Heart left ventricle (tissue), 16 donors: Measurements from ENCODE around the gene DCT. TPM values are rescaled to one million over a fixed set of nuclear protein-coding genes. Genes with fewer than 3 reads are reported as not detected.
"Not testable (repeated sequence)": the region's sequence is repeated elsewhere in the genome, so short reads cannot be mapped to it uniquely, and the experiment has no call there.

Experiments used
- ATAC-seq, 4 donors: fragments of 200-7000 bp; cut with Tn5 transposase; one replicate each; pipeline ENCODE4 v1.9.1; 2020 to 2022; ENCODE audit warnings: moderate library complexity in 4 of 4, mild to moderate bottlenecking in 3 of 4, moderate number of reproducible peaks in 1 of 4
- DNase-seq, 5 donors: peaks; one replicate each; pipeline ENCODE4 v3.0.0-alpha.2; 2020
- H3K27ac ChIP-seq, 12 donors: fragments of 200-600 bp; sonication (generic) in 4 of 12; one replicate each; pipeline versions ENCODE4 v1.5.0 to v1.8.0; 2016 to 2022; ENCODE audit warnings: mild to moderate bottlenecking in 2 of 12
- H3K27me3 ChIP-seq, 9 donors: fragments of 200-600 bp; sonication (generic) in 2 of 9; one replicate each; pipeline versions ENCODE4 v1.5.1 to v1.8.0; 2016 to 2022; ENCODE audit warnings: mild to moderate bottlenecking in 3 of 9
- H3K36me3 ChIP-seq, 9 donors: fragments of 200-600 bp; sonication (generic) in 2 of 9; one replicate each; pipeline versions ENCODE4 v1.5.0 to v1.8.0; 2018 to 2022; ENCODE audit warnings: mild to moderate bottlenecking in 2 of 9
- H3K4me1 ChIP-seq, 12 donors: fragments of 200-600 bp; sonication (generic) in 4 of 12; one replicate each; pipeline versions ENCODE4 v1.5.0 to v1.8.0; 2016 to 2022; ENCODE audit warnings: mild to moderate bottlenecking in 3 of 12
- H3K4me3 ChIP-seq, 12 donors: fragments of 200-600 bp; sonication (generic) in 4 of 12; one replicate each; pipeline versions ENCODE4 v1.5.0 to v1.8.0; 2017 to 2022; ENCODE audit warnings: mild to moderate bottlenecking in 9 of 12, moderate library complexity in 4 of 12
- H3K9me3 ChIP-seq, 12 donors: fragments of 200-600 bp; sonication (generic) in 4 of 12; one replicate each; pipeline versions ENCODE4 v1.5.0 to v1.8.0; 2016 to 2022; ENCODE audit warnings: mild to moderate bottlenecking in 1 of 12
- CTCF ChIP-seq, 12 donors: fragments of 200-600 bp; sonication (generic) in 4 of 12; IDR thresholded peaks; one replicate each; pipeline versions ENCODE4 v1.5.0 to v1.8.0; 2018 to 2022; ENCODE audit warnings: antibody characterized with exemption in 12 of 12, mild to moderate bottlenecking in 5 of 12
- POLR2A ChIP-seq, 2 donors: fragments of 450-650 bp; IDR thresholded peaks; one replicate each; pipeline ENCODE4 v1.6.1; 2017; ENCODE audit warnings: antibody characterized with exemption in 2 of 2, mild to moderate bottlenecking in 2 of 2, moderate library complexity in 2 of 2
- WGBS, 4 donors: extraction: QIAGEN DNeasy Blood & Tissue Kit in 2 of 4; methylation state at CpG; one replicate each; pipeline versions ENCODE4 v1.1.5 to v1.1.7; 2013 to 2018; 5-methylcytosine and 5-hydroxymethylcytosine counted together
- intact Hi-C, 10 donors: fragments of 100-400 bp; cut with DNase I; formaldehyde crosslinking; loops; one replicate each; pipeline versions ENCODE4 v1.11.1 to v1.14.2; 2022
- long read RNA-seq, 3 donors: library from polyadenylated mRNA; unstranded; transcript quantifications; one replicate each; pipeline ENCODE4 v2.0.0, GENCODE V29; 2020 to 2021
- polyA plus RNA-seq, 2 donors: library from polyadenylated mRNA; stranded (reverse); fragments of 200-250 nt; gene quantifications; one replicate each; pipeline ENCODE4 v1.2.3, GENCODE V29; 2013
- total RNA-seq, 9 donors: library from RNA; depleted of rRNA in 2 of 9; stranded (reverse); fragments of >200 nt in 2 of 9; fragmentation: NEBNext Ultra II Directional in 3 of 9; extraction: Animal tissue kit (Norgen Biotek cat#: 25700) in 3 of 9; gene quantifications; one replicate each; pipeline versions ENCODE4 v1.1.0 to v1.2.4, GENCODE V29; 2016 to 2023
- donor health status: ischemic (EF 13 %, LVEDD 7.1; RV severe dilation, severe dysfunction).
- donor health status: healthy with polysubstance abuse.
- donor health status: DM: no; HTN: yes; CAD: no.
- donor health status: DM: no; HTN: no; CAD: no.
- donor health status: ischemic (EF 25% LVEDD 6.9; RV normal size, moderate dysfunction).
- donor health status: ischemic (EF 25% LVEDD 5.7; RV mildly dilated, moderate dysfunction).
- donor health status: healthy.
- donor health status: DM: yes; HTN: yes; CAD: no.
- donor health status: ischemic (EF 35%, LVEDD 5.7; RV mildly dilated, moderate dysfunction).
- donor health status: nonischemic (EF 11% LVEDD 7.7; RV severe dilation, severe dysfunction).
- donor health status: DM: yes; HTN: yes; CAD: no.
- donor health status: PGD.
- donor health status: ischemic (EF 29% LVEDD 5.4; RV normal size, mild dysfunction).
- donor health status: nonischemic (EF 23%, LVEDD 6.1; RV moderate dilation, normal function).

The DCT gene
- total RNA-seq (under 1 TPM in 8 of 9 donors, not detected in 1; 0.11 to 0.88 (median 0.25) TPM), polyA plus RNA-seq (not detected)
- long read RNA-seq, donor 1 = 0 reads
- long read RNA-seq, donor 2 = 0 reads
- long read RNA-seq, donor 3 = 0 reads

DNA sequence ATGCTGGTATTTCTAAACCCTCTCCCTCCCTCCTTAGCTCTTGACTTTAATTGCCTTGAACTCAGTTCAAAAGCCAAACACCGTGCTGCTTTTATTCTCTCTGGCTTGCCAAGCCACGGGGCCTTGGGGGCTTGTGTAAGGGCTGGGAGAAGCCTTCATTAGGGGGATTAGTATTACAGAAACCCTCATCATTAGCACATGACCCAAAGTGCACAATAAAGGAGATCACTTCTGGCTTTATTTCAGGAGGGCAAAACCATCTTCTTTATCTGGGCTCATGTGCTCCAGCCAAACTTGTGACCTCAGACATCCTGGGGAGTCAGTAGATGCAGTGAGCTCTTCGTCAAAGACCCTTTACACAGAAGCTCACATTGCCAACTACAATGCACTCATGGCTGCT lies at the start of gene DCT:
TSS of gene DCT (minus strand) at position 67 of the 400 bp plus-strand sequence. CDS start 427 bp downstream, outside the sequence.
- Histone ChIP-seq H3K36me3 (no peaks in the 10 kb centered on the region), H3K4me3 (no peak within 1 kb of the TSS), H3K4me1 (peaks cover 0 to 8% (median 0%) of the 10 kb centered on the region in 12 donors), H3K27me3 (no peaks in the 10 kb centered on the region), H3K9me3 (no peaks in the 10 kb centered on the region), H3K27ac (no peak within 1 kb of the TSS)
- intact Hi-C loops = no loop called here
- no peak for DNase-seq
- no peak for ATAC-seq
- 17 to 52% (median 34%) methylated on average over 3 of the region's 3 CpGs for WGBS, 4 donors
- TF ChIP-seq CTCF (IDR thresholded peaks at IDR 0.05) (no peak), POLR2A (IDR thresholded peaks at IDR 0.05) (no peak)

DNA sequence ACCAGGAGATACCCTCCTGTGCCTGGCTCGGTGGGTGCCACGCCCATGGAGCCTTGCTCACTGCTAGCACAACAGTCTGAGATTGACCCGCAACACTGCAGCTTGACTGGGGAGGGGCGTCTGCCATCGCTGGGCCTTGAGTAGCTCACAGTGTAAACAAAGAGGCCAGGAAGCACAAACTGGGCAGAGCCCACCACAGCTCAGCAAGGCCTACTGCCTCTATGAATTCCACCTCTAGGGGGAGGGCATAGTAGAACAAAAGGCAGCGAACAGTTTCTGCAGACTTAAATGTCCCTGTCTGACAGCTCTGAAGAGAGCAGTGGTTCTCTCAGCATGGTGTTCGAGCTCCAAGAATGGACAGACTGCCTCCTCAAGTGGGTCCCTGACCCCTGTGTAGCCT lies 47.5 kb upstream of the DCT start:
- H3K27me3 ChIP-seq, ATAC-seq, DNase-seq, H3K9me3 ChIP-seq, H3K4me1 ChIP-seq, H3K36me3 ChIP-seq, H3K27ac ChIP-seq, H3K4me3 ChIP-seq, intact Hi-C loops: not testable (repeated sequence)
- WGBS, 4 donors = 58 to 83% (median 66%) methylated on average over 3 to 7 of the region's 7 CpGs

DNA sequence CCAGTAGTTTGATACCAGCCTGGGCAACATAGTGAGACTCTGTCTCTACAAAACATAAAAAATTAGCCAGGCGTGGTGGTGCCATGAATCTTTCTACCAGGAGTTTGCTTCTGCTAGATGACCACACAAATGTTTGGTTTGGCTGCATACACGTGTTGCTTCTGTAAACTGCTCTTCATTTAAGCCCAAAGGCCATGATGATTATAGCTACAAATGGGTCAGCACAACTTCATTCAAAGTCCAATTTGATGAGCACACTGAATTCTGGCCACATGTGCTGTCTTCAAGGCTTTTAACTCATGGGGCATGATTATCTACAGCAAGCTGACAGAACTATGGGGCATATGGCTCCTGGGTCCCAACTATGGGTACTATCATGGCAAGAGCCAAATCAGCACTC lies 46.3 kb upstream of the DCT start:
- H3K36me3 ChIP-seq = no peaks in the 10 kb centered on the region
- H3K4me1 ChIP-seq = no peaks in the 10 kb centered on the region
- H3K9me3 ChIP-seq = no peaks in the 10 kb centered on the region
- H3K4me3 ChIP-seq = no peak overlapping the region
- TF ChIP-seq POLR2A (IDR thresholded peaks at IDR 0.05) = no peak
- no peak for TF ChIP-seq CTCF (IDR thresholded peaks at IDR 0.05)
- no peaks in the 10 kb centered on the region for H3K27me3 ChIP-seq
- H3K27ac ChIP-seq = no peak overlapping the region
- ATAC-seq (no peak), DNase-seq (no peak)
- 86 to 95% (median 89%) methylated on average over 2 of the region's 2 CpGs for WGBS, 4 donors
- intact Hi-C loops = no loop called here

- H3K27me3 ChIP-seq = no peaks in the 10 kb centered on the region
- H3K4me1 ChIP-seq = no peaks in the 10 kb centered on the region
- intact Hi-C loops = no loop called here
- DNase-seq = no peak
- ATAC-seq = no peak
- H3K36me3 ChIP-seq = no peaks in the 10 kb centered on the region
- TF ChIP-seq CTCF (IDR thresholded peaks at IDR 0.05) (no peak), POLR2A (IDR thresholded peaks at IDR 0.05) (no peak)
- no peak overlapping the region for H3K27ac ChIP-seq
- 81 to 85% (median 82%) methylated on average over 6 to 7 of the region's 7 CpGs for WGBS, 4 donors
- no peaks in the 10 kb centered on the region for H3K9me3 ChIP-seq
- no peak overlapping the region for H3K4me3 ChIP-seq
These were observed 44.9 kb upstream of the DCT start for GRCh38 chr13:94524407-94524806.

DNA sequence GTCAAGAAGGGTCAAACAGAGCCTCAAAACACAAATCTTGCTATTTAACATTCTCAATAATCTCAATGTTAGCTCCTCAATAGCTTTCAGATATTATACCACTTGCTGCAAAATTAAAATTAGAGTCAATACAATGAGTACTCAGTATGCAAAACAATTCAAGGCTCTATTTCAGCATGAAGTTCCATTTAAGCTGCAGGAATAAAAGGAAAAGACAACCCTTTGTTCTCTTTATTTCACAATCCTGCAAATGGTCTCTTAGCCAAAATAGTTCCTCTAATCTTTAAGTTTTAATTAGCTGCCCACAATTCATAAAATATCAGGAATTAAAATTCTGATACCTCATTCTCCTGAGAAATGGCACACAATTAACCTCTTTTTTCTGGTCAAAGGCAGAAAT lies 40.5 kb upstream of the DCT start:
- H3K4me3 ChIP-seq = no peak overlapping the region
- ATAC-seq = no peak
- no peaks in the 10 kb centered on the region for H3K4me1 ChIP-seq
- no peak overlapping the region for H3K27ac ChIP-seq
- H3K9me3 ChIP-seq = peaks cover 0 to 6% (median 0%) of the 10 kb centered on the region in 12 donors
- no peak for DNase-seq
- no peaks in the 10 kb centered on the region for H3K27me3 ChIP-seq
- intact Hi-C loops = no loop called here
- no peaks in the 10 kb centered on the region for H3K36me3 ChIP-seq
- no peak for TF ChIP-seq POLR2A (IDR thresholded peaks at IDR 0.05)
- no peak for TF ChIP-seq CTCF (IDR thresholded peaks at IDR 0.05)
